DMS153 treated with DMSO at 0.1 percent for 48 hours (cell line): ENCODE results near the gene CCIN.
"Not testable (repeated sequence)": the region's sequence is repeated elsewhere in the genome, so short reads cannot be mapped to it uniquely, and the experiment has no call there.

Experiments used
- DNase-seq: peaks from one replicate; lab custom pipeline; 2025; ENCODE audit not compliant: unreplicated experiment; lab: John Stamatoyannopoulos, UW

CCIN gene

GRCh38 chr9:36169166-36169565 lies at the start of gene CCIN:
Gene CCIN, plus strand, starts transcription at chr9:36169388. Its CDS starts 115 bp downstream, at chr9:36169503.
- no peak for DNase-seq

GRCh38 chr9:36119476-36119875 lies 49.7 kb upstream of the CCIN start:
- DNase-seq, result no peak

- no peak for DNase-seq
Observed at GRCh38 chr9:36120705-36121104, 48.5 kb upstream of the CCIN start.

- DNase-seq, result no peak
Observed at GRCh38 chr9:36121971-36122370, 47.2 kb upstream of the CCIN start.

GRCh38 chr9:36123515-36123914 lies 45.7 kb upstream of the CCIN start:
- no peak for DNase-seq

GRCh38 chr9:36125062-36125855 lies 43.9 kb upstream of the CCIN start:
- DNase-seq, result no peak

GRCh38 chr9:36126016-36126730 lies 43.0 kb upstream of the CCIN start:
- no peak for DNase-seq

- DNase-seq, result no peak
Observed at GRCh38 chr9:36127652-36128244, 41.4 kb upstream of the CCIN start.

GRCh38 chr9:36128349-36128748 lies 40.8 kb upstream of the CCIN start:
- DNase-seq, result no peak

GRCh38 chr9:36129139-36129538 lies 40.0 kb upstream of the CCIN start:
- no peak for DNase-seq

- not testable (repeated sequence) for DNase-seq
Observed at GRCh38 chr9:36131666-36132065, 37.5 kb upstream of the CCIN start.

- no peak for DNase-seq
Observed at GRCh38 chr9:36132086-36132485, 37.1 kb upstream of the CCIN start.

- no peak for DNase-seq
Observed at GRCh38 chr9:36134761-36135505, 34.3 kb upstream of the CCIN start.

GRCh38 chr9:36135741-36136271 lies 33.4 kb upstream of the CCIN start:
- no peak for DNase-seq

- DNase-seq, result no peak
Observed at GRCh38 chr9:36136272-36136893, 32.8 kb upstream of the CCIN start, which contains the start of gene GLIPR2. Gene GLIPR2, plus strand, starts transcription at chr9:36136733. Its CDS starts 46 bp downstream, at chr9:36136779.

GRCh38 chr9:36136894-36137391 lies 32.2 kb upstream of the CCIN start:
- DNase-seq, result no peak

- no peak for DNase-seq
Observed at GRCh38 chr9:36137392-36138004, 31.7 kb upstream of the CCIN start.

- no peak for DNase-seq
Observed at GRCh38 chr9:36138496-36138895, 30.7 kb upstream of the CCIN start.

- DNase-seq, result no peak
Observed at GRCh38 chr9:36138901-36139300, 30.3 kb upstream of the CCIN start.
